ENCODE measurements around the gene IGSF11.
A peak's percentile ranks its signal among the peaks of the same experiment; 100 is the strongest.

Gene IGSF11

DNA sequence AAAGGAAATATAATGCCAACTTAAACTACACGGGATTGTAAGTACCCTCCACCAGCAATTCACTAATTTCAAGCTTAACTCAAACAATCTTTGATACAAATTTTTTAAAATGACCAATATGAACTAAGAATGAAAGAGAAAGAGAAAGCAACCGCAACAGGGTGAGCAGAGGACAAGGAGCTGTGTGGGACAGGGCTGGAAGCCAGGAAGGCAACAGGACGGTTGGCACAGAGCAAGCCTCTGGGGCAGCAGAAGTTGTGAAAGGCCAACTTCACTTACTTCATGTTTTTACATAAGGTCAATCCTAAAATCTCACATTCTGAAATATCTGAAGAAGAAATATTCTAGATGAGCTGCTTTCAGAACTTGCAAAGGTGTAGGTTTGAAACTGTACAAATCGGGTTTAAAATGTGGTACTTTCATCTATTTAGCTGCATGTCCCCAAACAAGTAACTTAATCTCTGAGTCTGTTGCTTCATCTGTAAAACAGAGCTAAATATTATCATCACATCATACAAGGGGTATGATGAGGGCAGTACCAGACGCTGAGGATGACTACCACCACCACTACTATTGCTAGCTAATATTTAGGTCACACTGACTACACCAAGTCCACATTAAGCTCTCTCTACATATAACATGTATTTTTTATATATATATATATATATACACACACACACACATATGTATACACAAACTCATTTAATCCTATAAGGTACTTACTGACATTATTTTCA lies 101.7 kb downstream of the IGSF11 start:
- H3K4me3 Mint-ChIP-seq, result no peak overlapping the region
- no peak for ATAC-seq (replicated peaks)
- H3K27me3 Mint-ChIP-seq, result peaks cover 0 to 5% of the 10 kb centered on the region in 2 donors
- no peaks in the 10 kb centered on the region for H3K9me3 Mint-ChIP-seq
- no peak for DNase-seq
- no peaks in the 10 kb centered on the region for H3K36me3 Mint-ChIP-seq (ENCODE audit: insufficient read depth)
- H3K27ac Mint-ChIP-seq, result no peak overlapping the region
- no peaks in the 10 kb centered on the region for H3K4me1 Mint-ChIP-seq (ENCODE audit: low read depth in 2 of 2)

- ATAC-seq (replicated peaks) (no peak), DNase-seq (no peak)
- Mint-ChIP-seq H3K9me3 (no peaks in the 10 kb centered on the region), H3K4me1 (ENCODE audit: low read depth in 2 of 2) (no peaks in the 10 kb centered on the region), H3K27ac (no peak overlapping the region), H3K27me3 (peaks cover 0 to 7% of the 10 kb centered on the region in 2 donors), H3K4me3 (no peak overlapping the region), H3K36me3 (ENCODE audit: insufficient read depth) (no peaks in the 10 kb centered on the region)
These were observed 102.7 kb downstream of the IGSF11 start for GRCh38 chr3:118931996-118932395.

- ATAC-seq (replicated peaks) (no peak), DNase-seq (no peak)
- Mint-ChIP-seq H3K36me3 (ENCODE audit: insufficient read depth) (no peaks in the 10 kb centered on the region), H3K27me3 (peaks cover 0 to 7% of the 10 kb centered on the region in 2 donors), H3K27ac (no peak overlapping the region), H3K9me3 (no peaks in the 10 kb centered on the region), H3K4me1 (ENCODE audit: low read depth in 2 of 2) (no peaks in the 10 kb centered on the region), H3K4me3 (no peak overlapping the region)
These were observed 107.2 kb downstream of the IGSF11 start for GRCh38 chr3:118927449-118927848.

- H3K4me3 Mint-ChIP-seq, result no peak overlapping the region
- H3K9me3 Mint-ChIP-seq, result no peaks in the 10 kb centered on the region
- ATAC-seq (replicated peaks), result no peak
- H3K27ac Mint-ChIP-seq, result no peak overlapping the region
- H3K4me1 Mint-ChIP-seq (ENCODE audit: low read depth in 2 of 2), result no peaks in the 10 kb centered on the region
- DNase-seq, result no peak
- no peaks in the 10 kb centered on the region for H3K36me3 Mint-ChIP-seq (ENCODE audit: insufficient read depth)
- H3K27me3 Mint-ChIP-seq, result peaks cover 14 to 35% of the 10 kb centered on the region in 2 donors
These were observed 122.5 kb downstream of the IGSF11 start for GRCh38 chr3:118912188-118912587.

- DNase-seq, result no peak
- Mint-ChIP-seq H3K36me3 (ENCODE audit: insufficient read depth) (no peaks in the 10 kb centered on the region), H3K27me3 (peaks cover 14 to 43% of the 10 kb centered on the region in 2 donors), H3K27ac (no peak overlapping the region), H3K9me3 (no peaks in the 10 kb centered on the region), H3K4me3 (no peak overlapping the region), H3K4me1 (ENCODE audit: low read depth in 2 of 2) (no peaks in the 10 kb centered on the region)
- no peak for ATAC-seq (replicated peaks)
These were observed 124.3 kb downstream of the IGSF11 start for GRCh38 chr3:118910332-118910731.

DNA sequence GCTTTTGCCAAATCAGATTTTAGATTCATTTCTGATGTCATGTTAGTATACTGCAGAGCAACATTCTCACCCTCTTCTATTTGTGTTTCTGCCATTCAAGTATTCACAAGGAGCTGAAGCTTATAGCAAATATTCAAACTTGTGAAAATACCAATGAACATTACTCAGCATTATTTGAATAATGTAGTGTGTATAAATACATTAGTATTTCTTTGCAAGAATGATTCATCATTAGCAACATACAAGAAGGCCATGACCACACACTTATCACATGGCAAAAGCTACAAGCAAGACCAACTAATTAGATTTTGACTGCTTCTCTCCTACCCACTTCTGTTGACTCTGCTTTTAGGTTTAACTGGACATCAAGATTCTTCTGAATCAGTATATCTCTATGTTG lies 124.9 kb downstream of the IGSF11 start:
- no peak overlapping the region for H3K27ac Mint-ChIP-seq
- DNase-seq (no peak), ATAC-seq (replicated peaks) (no peak)
- no peaks in the 10 kb centered on the region for H3K36me3 Mint-ChIP-seq (ENCODE audit: insufficient read depth)
- no peaks in the 10 kb centered on the region for H3K9me3 Mint-ChIP-seq
- H3K4me3 Mint-ChIP-seq, result no peak overlapping the region
- no peaks in the 10 kb centered on the region for H3K4me1 Mint-ChIP-seq (ENCODE audit: low read depth in 2 of 2)
- peaks cover 14 to 43% of the 10 kb centered on the region in 2 donors for H3K27me3 Mint-ChIP-seq

DNA sequence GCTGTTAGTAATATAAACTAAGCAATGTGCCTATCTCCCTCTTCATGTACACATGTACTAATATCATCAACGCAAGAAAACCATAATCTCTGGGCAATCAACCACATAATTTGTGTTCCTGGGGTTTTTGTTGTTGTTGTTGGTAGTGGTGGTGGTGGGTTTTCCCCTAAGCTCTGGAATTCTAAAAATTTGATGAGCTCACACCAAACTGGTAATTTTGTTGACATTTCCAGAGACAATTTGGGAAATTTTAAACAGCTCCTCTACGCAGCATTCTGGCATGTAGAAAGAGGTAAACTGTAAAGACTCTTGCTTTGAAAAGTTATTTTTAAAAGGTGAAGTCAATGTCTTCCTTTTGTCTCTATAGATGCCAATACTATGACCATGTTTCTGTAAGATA lies 126.7 kb downstream of the IGSF11 start:
- ATAC-seq (replicated peaks), result no peak
- Mint-ChIP-seq H3K4me3 (no peak overlapping the region), H3K9me3 (no peaks in the 10 kb centered on the region), H3K36me3 (ENCODE audit: insufficient read depth) (no peaks in the 10 kb centered on the region), H3K4me1 (ENCODE audit: low read depth in 2 of 2) (no peaks in the 10 kb centered on the region), H3K27me3 (peaks cover 14 to 41% of the 10 kb centered on the region in 2 donors), H3K27ac (no peak overlapping the region)
- DNase-seq, result no peak

GRCh38 chr3:118900737-118901525 lies 133.7 kb downstream of the IGSF11 start:
- no peak overlapping the region for H3K27ac Mint-ChIP-seq
- ATAC-seq (replicated peaks), result peak; percentile 84
- DNase-seq, result no peak

GRCh38 chr3:118890206-118890605 lies 144.4 kb downstream of the IGSF11 start:
- H3K4me3 Mint-ChIP-seq, result no peak overlapping the region
- H3K9me3 Mint-ChIP-seq, result no peaks in the 10 kb centered on the region
- no peaks in the 10 kb centered on the region for H3K4me1 Mint-ChIP-seq (ENCODE audit: low read depth in 2 of 2)
- H3K36me3 Mint-ChIP-seq (ENCODE audit: insufficient read depth), result no peaks in the 10 kb centered on the region
- DNase-seq (no peak), ATAC-seq (replicated peaks) (no peak)
- peaks cover 65 to 66% of the 10 kb centered on the region in 2 donors for H3K27me3 Mint-ChIP-seq
- no peak overlapping the region for H3K27ac Mint-ChIP-seq

More at GRCh38 chr3:118900737-118901525, 133.7 kb downstream of the IGSF11 start:
- H3K4me1 Mint-ChIP-seq (ENCODE audit: low read depth in 2 of 2), result peaks cover 0 to 4% of the 10 kb centered on the region in 2 donors
- H3K9me3 Mint-ChIP-seq, result no peaks in the 10 kb centered on the region
- H3K27me3 Mint-ChIP-seq, result peaks cover 3 to 18% of the 10 kb centered on the region in 2 donors
- no peaks in the 10 kb centered on the region for H3K36me3 Mint-ChIP-seq (ENCODE audit: insufficient read depth)
- no peak overlapping the region for H3K4me3 Mint-ChIP-seq

DNA sequence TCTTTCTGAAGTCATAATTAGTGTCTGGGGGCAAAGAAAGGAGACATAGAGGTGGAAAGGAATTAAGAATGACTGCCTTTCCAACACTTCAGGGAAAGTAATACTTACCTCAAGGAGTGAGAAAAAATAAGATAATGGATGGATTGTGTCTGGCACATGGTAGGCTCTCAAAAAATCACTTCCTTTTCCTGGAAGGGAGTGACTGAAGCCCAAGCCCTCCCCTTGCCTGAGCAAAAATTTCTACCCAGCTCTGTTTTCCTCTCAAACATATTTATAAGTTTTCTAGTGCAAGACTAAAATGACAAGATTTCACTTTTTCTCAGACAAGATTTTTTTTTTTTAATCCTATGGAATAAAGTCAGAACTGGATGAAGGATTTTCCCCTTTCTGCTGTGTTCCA lies 145.0 kb downstream of the IGSF11 start:
- H3K27ac Mint-ChIP-seq, result no peak overlapping the region
- peaks cover 63 to 68% of the 10 kb centered on the region in 2 donors for H3K27me3 Mint-ChIP-seq
- no peaks in the 10 kb centered on the region for H3K36me3 Mint-ChIP-seq (ENCODE audit: insufficient read depth)
- H3K4me1 Mint-ChIP-seq (ENCODE audit: low read depth in 2 of 2), result no peaks in the 10 kb centered on the region
- ATAC-seq (replicated peaks), result no peak
- no peak for DNase-seq
- no peaks in the 10 kb centered on the region for H3K9me3 Mint-ChIP-seq
- H3K4me3 Mint-ChIP-seq, result no peak overlapping the region

- ATAC-seq (replicated peaks) (no peak), DNase-seq (no peak)
- no peaks in the 10 kb centered on the region for H3K4me1 Mint-ChIP-seq (ENCODE audit: low read depth in 2 of 2)
- H3K27me3 Mint-ChIP-seq, result peaks cover 56 to 58% of the 10 kb centered on the region in 2 donors
- no peak overlapping the region for H3K27ac Mint-ChIP-seq
- H3K36me3 Mint-ChIP-seq (ENCODE audit: insufficient read depth), result no peaks in the 10 kb centered on the region
- H3K9me3 Mint-ChIP-seq, result no peaks in the 10 kb centered on the region
- H3K4me3 Mint-ChIP-seq, result no peak overlapping the region
These were observed 147.9 kb downstream of the IGSF11 start for GRCh38 chr3:118886708-118887107.

- ATAC-seq (replicated peaks) (peak; percentile 92), DNase-seq (peak; percentile 69 to 74 (median 70))
- Mint-ChIP-seq H3K27me3 (peaks cover 57 to 60% of the 10 kb centered on the region in 2 donors), H3K36me3 (ENCODE audit: insufficient read depth) (no peaks in the 10 kb centered on the region), H3K9me3 (no peaks in the 10 kb centered on the region), H3K27ac (no peak overlapping the region), H3K4me3 (no peak overlapping the region), H3K4me1 (ENCODE audit: low read depth in 2 of 2) (no peaks in the 10 kb centered on the region)
These were observed 149.9 kb downstream of the IGSF11 start for GRCh38 chr3:118884748-118885206.

DNA sequence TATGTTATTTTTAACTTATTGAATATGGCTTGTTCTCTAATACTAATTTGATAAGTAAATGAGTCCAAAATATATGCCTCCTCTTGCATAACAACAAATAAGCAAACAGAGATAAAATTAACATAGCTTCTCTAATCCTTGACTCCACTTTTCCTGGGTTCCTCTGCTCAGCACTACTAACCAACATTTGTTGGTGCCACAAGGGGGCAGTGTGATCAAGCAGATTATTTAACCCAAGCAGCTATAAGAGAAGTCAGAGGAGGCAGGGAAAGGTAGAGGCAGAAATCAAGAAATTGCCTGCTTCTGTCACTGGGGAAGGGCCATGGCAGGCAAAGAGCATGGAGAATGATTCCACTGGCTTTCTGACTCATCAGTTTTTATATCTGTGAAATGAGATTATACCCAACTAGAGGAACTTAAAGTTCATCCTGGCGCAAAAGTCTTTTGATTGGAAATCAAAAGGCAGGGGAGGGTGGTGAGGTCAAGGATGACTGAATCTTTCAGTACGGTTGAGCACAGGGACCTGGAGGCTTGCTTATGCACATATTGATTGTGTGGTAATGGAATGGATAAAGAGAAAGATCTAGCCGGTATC lies 152.2 kb downstream of the IGSF11 start:
- Mint-ChIP-seq H3K4me3 (no peak overlapping the region), H3K36me3 (ENCODE audit: insufficient read depth) (no peaks in the 10 kb centered on the region), H3K27me3 (peaks cover 41 to 42% of the 10 kb centered on the region in 2 donors), H3K4me1 (ENCODE audit: low read depth in 2 of 2) (no peaks in the 10 kb centered on the region), H3K9me3 (no peaks in the 10 kb centered on the region), H3K27ac (no peak overlapping the region)
- peak; percentile 67 for ATAC-seq (replicated peaks)
- DNase-seq, result peak; percentile 56 to 59 (median 58)
